ENCODE results near the gene BUD31. TPM values are rescaled to one million over a fixed set of nuclear protein-coding genes. Genes with fewer than 3 reads are reported as not detected.
A peak's percentile ranks its signal among the peaks of the same experiment; 100 is the strongest.

BUD31 gene
- total RNA-seq, 1 donor from 2014 or later = 176 TPM

- peaks cover 23% of the 10 kb centered on the region for H3K36me3 ChIP-seq (ENCODE audit: insufficient read depth, low read length)
These were observed 43.8 kb downstream of the BUD31 start for GRCh38 chr7:99452541-99452940.

GRCh38 chr7:99453105-99453504, 44.3 kb downstream of the BUD31 start:
- no peaks in the 10 kb centered on the region for H3K9me3 Mint-ChIP-seq (ENCODE audit: unreplicated experiment)
- Histone ChIP-seq H3K27ac (ENCODE audit: low read depth, low read length) (no peak overlapping the region), H3K27me3 (ENCODE audit: insufficient read depth, low read length) (no peaks in the 10 kb centered on the region), H3K9me3 (ENCODE audit: insufficient read depth, low read depth, low read length) (no peaks in the 10 kb centered on the region), H3K4me2 (ENCODE audit: low read length) (no peak overlapping the region), H3K4me3 (ENCODE audit: insufficient read depth, low read depth, low read length) (no peak overlapping the region), H3K36me3 (ENCODE audit: insufficient read depth, low read length) (peaks cover 23% of the 10 kb centered on the region), H3K79me2 (ENCODE audit: insufficient read depth, low read length) (peaks cover 54% of the 10 kb centered on the region), H4K20me1 (ENCODE audit: insufficient read depth, low read length) (peaks cover 57% of the 10 kb centered on the region), H2AFZ (ENCODE audit: low read depth, low read length) (no peak overlapping the region), H3K4me1 (ENCODE audit: insufficient read depth, low read length) (no peaks in the 10 kb centered on the region), H3K9ac (ENCODE audit: low read length) (no peak overlapping the region)
- FAIRE-seq = no peak
- H3K27ac Mint-ChIP-seq (ENCODE audit: unreplicated experiment) = peak overlapping the region; percentile 41
- no peaks in the 10 kb centered on the region for H3K27me3 Mint-ChIP-seq (ENCODE audit: low read depth, unreplicated experiment)
- H3K4me1 Mint-ChIP-seq (ENCODE audit: low read depth, unreplicated experiment) = peaks cover 2% of the 10 kb centered on the region
- no peak for DNase-seq (ENCODE audit: low read depth)
- peaks cover 33% of the 10 kb centered on the region for H3K36me3 Mint-ChIP-seq (ENCODE audit: low read depth, unreplicated experiment)
- no peak overlapping the region for H3K4me3 Mint-ChIP-seq (ENCODE audit: unreplicated experiment)
- TF ChIP-seq EZH2 (IDR thresholded peaks at IDR 0.05; ENCODE audit: insufficient read depth, low read length) = no peak
- TF ChIP-seq, protein P1, sequence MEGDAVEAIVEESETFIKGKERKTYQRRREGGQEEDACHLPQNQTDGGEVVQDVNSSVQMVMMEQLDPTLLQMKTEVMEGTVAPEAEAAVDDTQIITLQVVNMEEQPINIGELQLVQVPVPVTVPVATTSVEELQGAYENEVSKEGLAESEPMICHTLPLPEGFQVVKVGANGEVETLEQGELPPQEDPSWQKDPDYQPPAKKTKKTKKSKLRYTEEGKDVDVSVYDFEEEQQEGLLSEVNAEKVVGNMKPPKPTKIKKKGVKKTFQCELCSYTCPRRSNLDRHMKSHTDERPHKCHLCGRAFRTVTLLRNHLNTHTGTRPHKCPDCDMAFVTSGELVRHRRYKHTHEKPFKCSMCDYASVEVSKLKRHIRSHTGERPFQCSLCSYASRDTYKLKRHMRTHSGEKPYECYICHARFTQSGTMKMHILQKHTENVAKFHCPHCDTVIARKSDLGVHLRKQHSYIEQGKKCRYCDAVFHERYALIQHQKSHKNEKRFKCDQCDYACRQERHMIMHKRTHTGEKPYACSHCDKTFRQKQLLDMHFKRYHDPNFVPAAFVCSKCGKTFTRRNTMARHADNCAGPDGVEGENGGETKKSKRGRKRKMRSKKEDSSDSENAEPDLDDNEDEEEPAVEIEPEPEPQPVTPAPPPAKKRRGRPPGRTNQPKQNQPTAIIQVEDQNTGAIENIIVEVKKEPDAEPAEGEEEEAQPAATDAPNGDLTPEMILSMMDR (IDR thresholded peaks at IDR 0.05; ENCODE audit: insufficient read depth, low read depth, low read length) = no peak

More at GRCh38 chr7:99452541-99452940, 43.8 kb downstream of the BUD31 start:
- Histone ChIP-seq H3K27me3 (ENCODE audit: insufficient read depth, low read length) (no peaks in the 10 kb centered on the region), H3K27ac (ENCODE audit: low read depth, low read length) (no peak overlapping the region), H2AFZ (ENCODE audit: low read depth, low read length) (no peak overlapping the region), H3K9ac (ENCODE audit: low read length) (no peak overlapping the region), H3K9me3 (ENCODE audit: insufficient read depth, low read depth, low read length) (no peaks in the 10 kb centered on the region), H3K79me2 (ENCODE audit: insufficient read depth, low read length) (peaks cover 49% of the 10 kb centered on the region), H4K20me1 (ENCODE audit: insufficient read depth, low read length) (peaks cover 52% of the 10 kb centered on the region), H3K4me1 (ENCODE audit: insufficient read depth, low read length) (no peaks in the 10 kb centered on the region), H3K4me2 (ENCODE audit: low read length) (no peak overlapping the region), H3K4me3 (ENCODE audit: insufficient read depth, low read depth, low read length) (no peak overlapping the region)
- Mint-ChIP-seq H3K4me1 (ENCODE audit: low read depth, unreplicated experiment) (no peaks in the 10 kb centered on the region), H3K36me3 (ENCODE audit: low read depth, unreplicated experiment) (peaks cover 33% of the 10 kb centered on the region), H3K4me3 (ENCODE audit: unreplicated experiment) (no peak overlapping the region), H3K9me3 (ENCODE audit: unreplicated experiment) (no peaks in the 10 kb centered on the region), H3K27me3 (ENCODE audit: low read depth, unreplicated experiment) (no peaks in the 10 kb centered on the region), H3K27ac (ENCODE audit: unreplicated experiment) (no peak overlapping the region)
- DNase-seq (ENCODE audit: low read depth) = no peak
- FAIRE-seq = no peak
- TF ChIP-seq EZH2 (IDR thresholded peaks at IDR 0.05; ENCODE audit: insufficient read depth, low read length) = no peak

DNA sequence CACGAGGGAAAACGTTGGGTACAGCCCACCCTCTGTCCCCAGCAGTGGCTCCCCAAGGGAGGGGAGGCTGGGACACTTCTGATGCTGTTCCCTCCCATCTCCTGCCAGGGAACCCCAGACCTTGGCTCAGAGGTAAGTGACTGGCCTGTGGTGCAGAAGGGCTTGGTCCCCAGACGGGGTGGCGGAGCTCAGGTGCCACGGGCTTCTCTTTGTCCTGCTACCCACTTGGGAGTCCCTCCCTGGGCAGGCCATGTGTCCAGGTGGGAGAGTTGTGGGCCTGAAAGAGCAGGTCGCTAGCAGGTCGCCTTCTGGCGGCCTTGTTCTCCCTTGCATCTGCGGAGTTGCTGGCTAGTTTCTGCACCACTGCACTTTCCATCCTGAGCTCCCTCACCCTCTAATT, 47.1 kb downstream of the BUD31 start:
- H3K27ac Mint-ChIP-seq (ENCODE audit: unreplicated experiment) = no peak overlapping the region
- H3K9me3 Mint-ChIP-seq (ENCODE audit: unreplicated experiment) = no peaks in the 10 kb centered on the region
- Histone ChIP-seq H4K20me1 (ENCODE audit: insufficient read depth, low read length) (peaks cover 64% of the 10 kb centered on the region), H3K9me3 (ENCODE audit: insufficient read depth, low read depth, low read length) (no peaks in the 10 kb centered on the region), H3K36me3 (ENCODE audit: insufficient read depth, low read length) (peaks cover 32% of the 10 kb centered on the region), H3K79me2 (ENCODE audit: insufficient read depth, low read length) (peaks cover 70% of the 10 kb centered on the region), H3K27ac (ENCODE audit: low read depth, low read length) (no peak overlapping the region), H3K4me3 (ENCODE audit: insufficient read depth, low read depth, low read length) (no peak overlapping the region), H3K4me1 (ENCODE audit: insufficient read depth, low read length) (no peaks in the 10 kb centered on the region), H3K9ac (ENCODE audit: low read length) (no peak overlapping the region), H2AFZ (ENCODE audit: low read depth, low read length) (no peak overlapping the region), H3K4me2 (ENCODE audit: low read length) (no peak overlapping the region), H3K27me3 (ENCODE audit: insufficient read depth, low read length) (no peaks in the 10 kb centered on the region)
- no peak for FAIRE-seq
- peaks cover 7% of the 10 kb centered on the region for H3K4me1 Mint-ChIP-seq (ENCODE audit: low read depth, unreplicated experiment)
- peaks cover 26% of the 10 kb centered on the region for H3K36me3 Mint-ChIP-seq (ENCODE audit: low read depth, unreplicated experiment)
- DNase-seq (ENCODE audit: low read depth) = no peak
- TF ChIP-seq EZH2 (IDR thresholded peaks at IDR 0.05; ENCODE audit: insufficient read depth, low read length) = no peak
- TF ChIP-seq, protein P1 (IDR thresholded peaks at IDR 0.05; ENCODE audit: insufficient read depth, low read depth, low read length) = no peak
- no peak overlapping the region for H3K4me3 Mint-ChIP-seq (ENCODE audit: unreplicated experiment)
- no peaks in the 10 kb centered on the region for H3K27me3 Mint-ChIP-seq (ENCODE audit: low read depth, unreplicated experiment)

Measured in astrocyte (in vitro differentiated cells and primary cell).